GM12878 (cell line): ENCODE data around the gene SOCS6. TPM values are rescaled to one million over a fixed set of nuclear protein-coding genes. Genes with fewer than 3 reads are reported as not detected.

Experiments used
- ATAC-seq: fragments of 200-7000 bp; cut with Tn5 transposase; 3 replicates; pipeline ENCODE4 v1.9.1; 2020; ENCODE audit warnings: mild to moderate bottlenecking, moderate library complexity
- BruUV-seq: library from RNA; stranded (reverse); fragments of 400-500 nt; replicated peaks from 2 replicates; lab custom pipeline; 2021; lab: Mats Ljungman, UMichigan
- CTCF ChIA-PET: fragments of 300-600 bp; sonication (Branson Sonifier 250); formaldehyde crosslinking; extraction: SDS; loops from one replicate; lab custom pipeline; 2021; ENCODE audit warnings: inconsistent platforms; lab: Yijun Ruan, JAX
- POLR2A ChIA-PET: fragments of 350-600 bp; formaldehyde crosslinking; extraction: SDS; loops from one replicate; lab custom pipeline; 2021; ENCODE audit warnings: inconsistent platforms; lab: Charles Lee
- RAD21 ChIA-PET: fragments of 300-600 bp; sonication (Branson Sonifier 250); formaldehyde crosslinking; loops from one replicate; lab custom pipeline; 2023; ENCODE audit warnings: antibody characterized with exemption; ENCODE audit not compliant: unreplicated experiment; lab: Charles Lee
- SMC1A ChIA-PET: fragments of 300-600 bp; sonication (Branson Sonifier 250); formaldehyde crosslinking; loops from one replicate; lab custom pipeline; 2023; ENCODE audit not compliant: unreplicated experiment, uncharacterized antibody; lab: Charles Lee
- DNase-seq: peaks from one replicate; pipeline ENCODE4 v3.0.0-alpha.2; 2011; ENCODE audit warnings: low read depth, low spot score
- FAIRE-seq: peaks from 3 replicates; lab custom pipeline; 2011; peaks lifted over from hg19 to GRCh38; lab: Jason Lieb, UNC
- H2AFZ ChIP-seq: 2 replicates; pipeline ENCODE4 v1.6.0; 2011; ENCODE audit warnings: low read depth, low read length, control low read depth; ENCODE audit not compliant: control insufficient read depth
- H3K27ac ChIP-seq: 2 replicates; pipeline ENCODE4 v1.5.1; 2011; ENCODE audit warnings: control low read depth; ENCODE audit not compliant: control insufficient read depth, insufficient read depth
- H3K27me3 ChIP-seq, 2 experiments: replicated peaks in 1 of 2; 2 replicates each; pipeline versions ENCODE4 v1.6.0 to v1.6.1; 2011; ENCODE audit warnings: low read length in 1 of 2; ENCODE audit not compliant: control insufficient read depth in 2 of 2, insufficient read depth in 2 of 2
- H3K36me3 ChIP-seq, 2 experiments: 2 replicates each; pipeline ENCODE4 v1.5.1; 2011; ENCODE audit warnings: low read length in 1 of 2; ENCODE audit not compliant: control insufficient read depth in 2 of 2, insufficient read depth in 2 of 2
- H3K4me1 ChIP-seq: 2 replicates; pipeline ENCODE4 v1.6.1; 2011; ENCODE audit warnings: mild to moderate bottlenecking, low read length, moderate library complexity, mixed read lengths; ENCODE audit not compliant: control insufficient read depth, insufficient read depth
- H3K4me2 ChIP-seq: 2 replicates; pipeline ENCODE4 v1.6.0; 2011; ENCODE audit warnings: control low read depth; ENCODE audit not compliant: control insufficient read depth, insufficient read depth
- H3K4me3 ChIP-seq: fragments of 200-600 bp; sonication (generic); 2 replicates; pipeline ENCODE4 v1.5.1; 2016
- H3K79me2 ChIP-seq: 2 replicates; pipeline ENCODE4 v1.6.0; 2011; ENCODE audit warnings: low read length; ENCODE audit not compliant: control insufficient read depth, insufficient read depth
- H3K9ac ChIP-seq: 2 replicates; pipeline ENCODE4 v1.8.0; 2011; ENCODE audit warnings: low read length, control low read depth, mixed read lengths; ENCODE audit not compliant: control insufficient read depth, insufficient read depth
- H3K9me3 ChIP-seq: replicated peaks from 3 replicates; pipeline ENCODE4 v1.5.1; 2011; ENCODE audit warnings: mild to moderate bottlenecking, low read length; ENCODE audit not compliant: control insufficient read depth, insufficient read depth
- H4K20me1 ChIP-seq: 2 replicates; pipeline ENCODE4 v1.6.0; 2011; ENCODE audit not compliant: control insufficient read depth, insufficient read depth
- BRCA1 ChIP-seq: IDR thresholded peaks from 2 replicates; pipeline ENCODE4 v1.6.1; 2011; ENCODE audit warnings: low read depth, low read length, improper control_type of control experiment
- HDGF ChIP-seq: fragments of 450-650 bp; IDR thresholded peaks from 2 replicates; pipeline ENCODE4 v1.6.1; 2016; ENCODE audit warnings: antibody characterized with exemption
- MYB ChIP-seq: fragments of 150-350 bp; IDR thresholded peaks from 2 replicates; pipeline ENCODE4 v1.6.1; 2014; ENCODE audit warnings: mild to moderate bottlenecking, low read depth, low read length, borderline replicate concordance
- PML ChIP-seq: IDR thresholded peaks from 2 replicates; pipeline ENCODE4 v1.6.1; 2012; ENCODE audit warnings: low read length, inconsistent platforms
- RUNX3 ChIP-seq: IDR thresholded peaks from 2 replicates; pipeline ENCODE4 v1.6.1; 2012; ENCODE audit warnings: low read length, inconsistent platforms
- WRNIP1 ChIP-seq: IDR thresholded peaks from 2 replicates; pipeline ENCODE4 v1.6.1; 2011; ENCODE audit warnings: low read depth, low read length, improper control_type of control experiment, borderline replicate concordance
- WGBS: methylation state at CpG from one replicate; pipeline ENCODE4 v1.1.6; 2016; ENCODE audit warnings: low lambda C conversion rate; ENCODE audit not compliant: insufficient replicate concordance, insufficient coverage; ENCODE audit errors: missing lambda C conversion rate; 5-methylcytosine and 5-hydroxymethylcytosine counted together
- in situ Hi-C: fragments of 300-500 bp; cut with MboI; formaldehyde crosslinking; loops from 9 replicates; pipeline ENCODE4 v1.14.3; 2018; ENCODE audit warnings: mixed read lengths
- intact Hi-C: fragments of 100-400 bp; cut with micrococcal nuclease; formaldehyde crosslinking; loops from one replicate; pipeline ENCODE4 v1.14.2; 2022; ENCODE audit not compliant: unreplicated experiment
- polyA plus RNA-seq, 11 experiments: library from polyadenylated mRNA; depleted of rRNA in 4 of 11; unstranded in 6 of 11; stranded (reverse) in 5 of 11; fragments of >200 nt; fragmentation: Nextera tagmentation in 4 of 11; fragmentation: Illumina TruSeq in 1 of 11; extraction: Ambion mirVana in 4 of 11; extraction: Trizol in 1 of 11; gene quantifications; 1 replicate in 1 of 11; 2 replicates in 10 of 11; pipeline versions ENCODE4 v1.2.1 to v1.2.3, GENCODE V29; 2011 to 2016; ENCODE audit warnings: inconsistent platforms in 2 of 11, missing spikeins in 2 of 11, low read depth in 1 of 11
- total RNA-seq, 4 experiments: library from RNA; depleted of rRNA in 3 of 4; stranded (reverse); fragments of >200 nt in 3 of 4; fragmentation: Illumina TruSeq in 1 of 4; extraction: Trizol in 1 of 4; gene quantifications; 2 replicates each; pipeline versions ENCODE4 v1.2.1 to v1.2.3, GENCODE V29; 2013 to 2021
- TF ChIP-seq, protein P1 (sequence below): fragments of 450-650 bp; IDR thresholded peaks from 2 replicates; pipeline ENCODE4 v1.6.1; 2016; ENCODE audit warnings: mild to moderate bottlenecking
- TF ChIP-seq, protein P2 (sequence below): fragments of 450-650 bp; formaldehyde crosslinking; IDR thresholded peaks from 2 replicates; pipeline ENCODE4 v1.4.0; 2020; ENCODE audit warnings: mild to moderate bottlenecking, moderate library complexity
- TF ChIP-seq, protein P3 (sequence below): fragments of 450-650 bp; IDR thresholded peaks from 2 replicates; pipeline ENCODE4 v1.6.1; 2017; ENCODE audit warnings: borderline replicate concordance
- TF ChIP-seq, protein P4 (sequence below): fragments of 450-650 bp; IDR thresholded peaks from 2 replicates; pipeline ENCODE4 v1.6.1; 2017; ENCODE audit warnings: mild to moderate bottlenecking, moderate library complexity

Gene SOCS6
- total and polyA plus RNA-seq, 10 of the 15 experiments (the other 5 are each of a cell fraction or from before 2014, with no cell fraction given): 1.6 to 6.1 (median 4.1) TPM

DNA sequence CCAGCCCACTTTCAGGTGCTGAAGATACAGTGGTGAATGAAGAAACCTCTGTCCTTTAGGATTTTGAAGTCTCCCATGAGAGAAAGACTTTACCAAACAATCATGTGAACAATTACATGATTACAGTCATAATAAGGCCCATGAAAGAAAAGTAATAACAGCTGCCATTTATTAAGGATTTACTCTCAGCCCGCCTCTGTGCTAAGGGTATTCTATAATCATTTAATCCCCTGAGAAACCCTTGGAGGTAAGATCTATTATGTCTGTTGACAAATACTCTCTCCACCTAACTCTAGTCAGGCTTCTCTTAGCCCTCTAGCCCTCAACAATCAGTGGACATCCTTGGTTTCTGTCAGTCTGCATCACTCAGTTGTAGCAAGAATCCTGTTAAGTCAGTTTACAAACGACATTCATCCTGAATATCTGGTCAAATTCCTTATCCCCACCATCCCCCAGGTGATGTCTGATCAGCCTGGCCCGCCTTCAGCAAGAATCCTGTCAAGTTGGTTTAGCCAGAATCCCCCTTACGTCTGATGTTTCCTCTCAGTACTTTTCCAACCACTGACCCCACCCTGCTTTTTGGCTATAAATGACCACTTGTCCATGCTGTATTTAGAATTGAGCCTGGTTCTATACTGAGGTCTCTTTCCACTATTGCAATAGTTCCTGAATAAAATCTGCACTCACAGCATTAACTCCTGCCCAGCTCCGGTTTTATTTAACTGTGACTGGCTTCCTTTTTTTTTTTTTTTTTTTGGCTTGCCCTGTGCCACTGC lies 12.2 kb upstream of the SOCS6 start:
- no peak for DNase-seq
- Histone ChIP-seq H3K27me3 (0 out of 4 replicates have a peak, but pooled peaks cover 0 to 1% of the 10 kb centered on the region in 2 experiments), H2AFZ (no peak overlapping the region), H3K79me2 (no peaks in the 10 kb centered on the region), H4K20me1 (no peaks in the 10 kb centered on the region), H3K36me3 (no peaks in the 10 kb centered on the region), H3K27ac (no peak overlapping the region), H3K9me3 (peaks cover 3% of the 10 kb centered on the region; the same call in 2 of the 3 replicates), H3K4me1 (no peaks in the 10 kb centered on the region), H3K4me2 (no peak overlapping the region), H3K9ac (no peak overlapping the region), H3K4me3 (no peak overlapping the region)
- SMC1A ChIA-PET: interaction anchor here (0.6 kb wide), 2 partner anchors 617 to 1555 kb away, joined by 3 to 4 read pairs; no protein-coding TSS in a partner anchor
- FAIRE-seq: no peak
- intact Hi-C loops (no loop called here), in situ Hi-C loops (no loop called here)
- POLR2A ChIA-PET: no interaction called here
- BruUV-seq: no TSS peak
- 35% methylated on average over 4 of the region's 5 CpGs for WGBS
- CTCF ChIA-PET: no interaction called here
- no peak for ATAC-seq
- RAD21 ChIA-PET: interaction anchor here (0.6 kb wide), 1 partner anchor 95 kb away, joined by 3 read pairs; no protein-coding TSS in a partner anchor
- no peak for TF ChIP-seq PML
- no peak for TF ChIP-seq MYB
- TF ChIP-seq, protein P1, sequence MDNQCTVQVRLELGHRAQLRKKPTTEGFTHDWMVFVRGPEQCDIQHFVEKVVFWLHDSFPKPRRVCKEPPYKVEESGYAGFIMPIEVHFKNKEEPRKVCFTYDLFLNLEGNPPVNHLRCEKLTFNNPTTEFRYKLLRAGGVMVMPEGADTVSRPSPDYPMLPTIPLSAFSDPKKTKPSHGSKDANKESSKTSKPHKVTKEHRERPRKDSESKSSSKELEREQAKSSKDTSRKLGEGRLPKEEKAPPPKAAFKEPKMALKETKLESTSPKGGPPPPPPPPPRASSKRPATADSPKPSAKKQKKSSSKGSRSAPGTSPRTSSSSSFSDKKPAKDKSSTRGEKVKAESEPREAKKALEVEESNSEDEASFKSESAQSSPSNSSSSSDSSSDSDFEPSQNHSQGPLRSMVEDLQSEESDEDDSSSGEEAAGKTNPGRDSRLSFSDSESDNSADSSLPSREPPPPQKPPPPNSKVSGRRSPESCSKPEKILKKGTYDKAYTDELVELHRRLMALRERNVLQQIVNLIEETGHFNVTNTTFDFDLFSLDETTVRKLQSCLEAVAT: no peak
- TF ChIP-seq BRCA1: no peak
- TF ChIP-seq, protein P2, sequence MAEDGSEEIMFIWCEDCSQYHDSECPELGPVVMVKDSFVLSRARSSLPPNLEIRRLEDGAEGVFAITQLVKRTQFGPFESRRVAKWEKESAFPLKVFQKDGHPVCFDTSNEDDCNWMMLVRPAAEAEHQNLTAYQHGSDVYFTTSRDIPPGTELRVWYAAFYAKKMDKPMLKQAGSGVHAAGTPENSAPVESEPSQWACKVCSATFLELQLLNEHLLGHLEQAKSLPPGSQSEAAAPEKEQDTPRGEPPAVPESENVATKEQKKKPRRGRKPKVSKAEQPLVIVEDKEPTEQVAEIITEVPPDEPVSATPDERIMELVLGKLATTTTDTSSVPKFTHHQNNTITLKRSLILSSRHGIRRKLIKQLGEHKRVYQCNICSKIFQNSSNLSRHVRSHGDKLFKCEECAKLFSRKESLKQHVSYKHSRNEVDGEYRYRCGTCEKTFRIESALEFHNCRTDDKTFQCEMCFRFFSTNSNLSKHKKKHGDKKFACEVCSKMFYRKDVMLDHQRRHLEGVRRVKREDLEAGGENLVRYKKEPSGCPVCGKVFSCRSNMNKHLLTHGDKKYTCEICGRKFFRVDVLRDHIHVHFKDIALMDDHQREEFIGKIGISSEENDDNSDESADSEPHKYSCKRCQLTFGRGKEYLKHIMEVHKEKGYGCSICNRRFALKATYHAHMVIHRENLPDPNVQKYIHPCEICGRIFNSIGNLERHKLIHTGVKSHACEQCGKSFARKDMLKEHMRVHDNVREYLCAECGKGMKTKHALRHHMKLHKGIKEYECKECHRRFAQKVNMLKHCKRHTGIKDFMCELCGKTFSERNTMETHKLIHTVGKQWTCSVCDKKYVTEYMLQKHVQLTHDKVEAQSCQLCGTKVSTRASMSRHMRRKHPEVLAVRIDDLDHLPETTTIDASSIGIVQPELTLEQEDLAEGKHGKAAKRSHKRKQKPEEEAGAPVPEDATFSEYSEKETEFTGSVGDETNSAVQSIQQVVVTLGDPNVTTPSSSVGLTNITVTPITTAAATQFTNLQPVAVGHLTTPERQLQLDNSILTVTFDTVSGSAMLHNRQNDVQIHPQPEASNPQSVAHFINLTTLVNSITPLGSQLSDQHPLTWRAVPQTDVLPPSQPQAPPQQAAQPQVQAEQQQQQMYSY (CRISPR knock-in tag): no peak
- no peak for TF ChIP-seq WRNIP1
- TF ChIP-seq RUNX3: no peak
- no peak for TF ChIP-seq HDGF
- TF ChIP-seq, protein P3, sequence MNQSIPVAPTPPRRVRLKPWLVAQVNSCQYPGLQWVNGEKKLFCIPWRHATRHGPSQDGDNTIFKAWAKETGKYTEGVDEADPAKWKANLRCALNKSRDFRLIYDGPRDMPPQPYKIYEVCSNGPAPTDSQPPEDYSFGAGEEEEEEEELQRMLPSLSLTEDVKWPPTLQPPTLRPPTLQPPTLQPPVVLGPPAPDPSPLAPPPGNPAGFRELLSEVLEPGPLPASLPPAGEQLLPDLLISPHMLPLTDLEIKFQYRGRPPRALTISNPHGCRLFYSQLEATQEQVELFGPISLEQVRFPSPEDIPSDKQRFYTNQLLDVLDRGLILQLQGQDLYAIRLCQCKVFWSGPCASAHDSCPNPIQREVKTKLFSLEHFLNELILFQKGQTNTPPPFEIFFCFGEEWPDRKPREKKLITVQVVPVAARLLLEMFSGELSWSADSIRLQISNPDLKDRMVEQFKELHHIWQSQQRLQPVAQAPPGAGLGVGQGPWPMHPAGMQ: no peak
- TF ChIP-seq, protein P4, sequence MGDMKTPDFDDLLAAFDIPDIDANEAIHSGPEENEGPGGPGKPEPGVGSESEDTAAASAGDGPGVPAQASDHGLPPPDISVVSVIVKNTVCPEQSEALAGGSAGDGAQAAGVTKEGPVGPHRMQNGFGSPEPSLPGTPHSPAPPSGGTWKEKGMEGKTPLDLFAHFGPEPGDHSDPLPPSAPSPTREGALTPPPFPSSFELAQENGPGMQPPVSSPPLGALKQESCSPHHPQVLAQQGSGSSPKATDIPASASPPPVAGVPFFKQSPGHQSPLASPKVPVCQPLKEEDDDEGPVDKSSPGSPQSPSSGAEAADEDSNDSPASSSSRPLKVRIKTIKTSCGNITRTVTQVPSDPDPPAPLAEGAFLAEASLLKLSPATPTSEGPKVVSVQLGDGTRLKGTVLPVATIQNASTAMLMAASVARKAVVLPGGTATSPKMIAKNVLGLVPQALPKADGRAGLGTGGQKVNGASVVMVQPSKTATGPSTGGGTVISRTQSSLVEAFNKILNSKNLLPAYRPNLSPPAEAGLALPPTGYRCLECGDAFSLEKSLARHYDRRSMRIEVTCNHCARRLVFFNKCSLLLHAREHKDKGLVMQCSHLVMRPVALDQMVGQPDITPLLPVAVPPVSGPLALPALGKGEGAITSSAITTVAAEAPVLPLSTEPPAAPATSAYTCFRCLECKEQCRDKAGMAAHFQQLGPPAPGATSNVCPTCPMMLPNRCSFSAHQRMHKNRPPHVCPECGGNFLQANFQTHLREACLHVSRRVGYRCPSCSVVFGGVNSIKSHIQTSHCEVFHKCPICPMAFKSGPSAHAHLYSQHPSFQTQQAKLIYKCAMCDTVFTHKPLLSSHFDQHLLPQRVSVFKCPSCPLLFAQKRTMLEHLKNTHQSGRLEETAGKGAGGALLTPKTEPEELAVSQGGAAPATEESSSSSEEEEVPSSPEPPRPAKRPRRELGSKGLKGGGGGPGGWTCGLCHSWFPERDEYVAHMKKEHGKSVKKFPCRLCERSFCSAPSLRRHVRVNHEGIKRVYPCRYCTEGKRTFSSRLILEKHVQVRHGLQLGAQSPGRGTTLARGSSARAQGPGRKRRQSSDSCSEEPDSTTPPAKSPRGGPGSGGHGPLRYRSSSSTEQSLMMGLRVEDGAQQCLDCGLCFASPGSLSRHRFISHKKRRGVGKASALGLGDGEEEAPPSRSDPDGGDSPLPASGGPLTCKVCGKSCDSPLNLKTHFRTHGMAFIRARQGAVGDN: no peak
